Upper lobe of right lung (tissue), 1 donor: ENCODE data around the gene ODF4. TPM values are rescaled to one million over a fixed set of nuclear protein-coding genes. Genes with fewer than 3 reads are reported as not detected.
"Not testable (repeated sequence)": the region's sequence is repeated elsewhere in the genome, so short reads cannot be mapped to it uniquely, and the experiment has no call there.

Source experiments
- ATAC-seq: fragments of 200-7000 bp; cut with Tn5 transposase; one replicate; pipeline ENCODE4 v1.9.1; 2020; ENCODE audit warnings: mild to moderate bottlenecking, moderate library complexity
- DNase-seq: peaks from one replicate; pipeline ENCODE4 v3.0.0-alpha.2; 2020
- H3K27ac ChIP-seq: fragments of 200-600 bp; one replicate; pipeline ENCODE4 v1.8.0; 2022
- H3K27me3 ChIP-seq: fragments of 200-600 bp; one replicate; pipeline ENCODE4 v1.8.0; 2022; ENCODE audit warnings: mild to moderate bottlenecking
- H3K36me3 ChIP-seq: fragments of 200-600 bp; one replicate; pipeline ENCODE4 v1.8.0; 2022
- H3K4me1 ChIP-seq: fragments of 200-600 bp; one replicate; pipeline ENCODE4 v1.8.0; 2022
- H3K4me3 ChIP-seq: fragments of 200-600 bp; one replicate; pipeline ENCODE4 v1.8.0; 2022; ENCODE audit warnings: mild to moderate bottlenecking
- H3K9me3 ChIP-seq: fragments of 200-600 bp; one replicate; pipeline ENCODE4 v1.8.0; 2022
- CTCF ChIP-seq: fragments of 200-600 bp; IDR thresholded peaks from one replicate; pipeline ENCODE4 v1.8.0; 2022; ENCODE audit warnings: antibody characterized with exemption
- intact Hi-C: fragments of 100-400 bp; cut with DNase I; formaldehyde crosslinking; loops from one replicate; pipeline ENCODE4 v1.11.0; 2022
- total RNA-seq: library from RNA; stranded (reverse); fragmentation: NEBNext Ultra II Directional; extraction: Animal tissue kit (Norgen Biotek cat#: 25700); gene quantifications from one replicate; pipeline ENCODE4 v1.2.1, GENCODE V29; 2021
- donor health status: DM: no; HTN: yes; CAD: no; lungs with severe emphysema.

ODF4 gene
- total RNA-seq, 1 donor from 2014 or later = not detected

GRCh38 chr17:8372422-8372821 lies 32.8 kb downstream of the ODF4 start:
- Histone ChIP-seq H3K36me3 (peaks cover 25% of the 10 kb centered on the region), H3K9me3 (no peaks in the 10 kb centered on the region), H3K4me3 (no peak overlapping the region), H3K27me3 (no peaks in the 10 kb centered on the region), H3K27ac (no peak overlapping the region), H3K4me1 (peaks cover 14% of the 10 kb centered on the region)
- intact Hi-C loops = no loop called here
- TF ChIP-seq CTCF = no peak
- DNase-seq (no peak), ATAC-seq (no peak)

- H3K27me3 ChIP-seq, H3K9me3 ChIP-seq, intact Hi-C loops, H3K27ac ChIP-seq, DNase-seq, H3K4me3 ChIP-seq, ATAC-seq: not testable (repeated sequence)
- Histone ChIP-seq H3K4me1 (peaks cover 14% of the 10 kb centered on the region), H3K36me3 (peaks cover 34% of the 10 kb centered on the region)
Measured at GRCh38 chr17:8373856-8374255, 34.2 kb downstream of the ODF4 start.

GRCh38 chr17:8375738-8376259 lies 36.2 kb downstream of the ODF4 start:
- no peak for DNase-seq
- Histone ChIP-seq H3K27me3 (no peaks in the 10 kb centered on the region), H3K9me3 (no peaks in the 10 kb centered on the region), H3K4me3 (peak overlapping the region; percentile 79), H3K4me1 (peaks cover 24% of the 10 kb centered on the region), H3K36me3 (peaks cover 40% of the 10 kb centered on the region), H3K27ac (peak overlapping the region; percentile 84)
- no peak for TF ChIP-seq CTCF
- intact Hi-C loops = no loop called here
- peak; percentile 15 for ATAC-seq

- H3K36me3 ChIP-seq = peaks cover 47% of the 10 kb centered on the region
- H3K27ac ChIP-seq = peak within 1 kb of the TSS; percentile 84
- peaks cover 31% of the 10 kb centered on the region for H3K4me1 ChIP-seq
Measured at GRCh38 chr17:8376271-8377067, 36.8 kb downstream of the ODF4 start, which contains the start of gene KRABD2. Gene KRABD2 (minus strand): TSS chr17:8376704.

GRCh38 chr17:8377422-8377821 lies 37.8 kb downstream of the ODF4 start:
- peak overlapping the region; percentile 84 for H3K27ac ChIP-seq
- no peak for DNase-seq
- ATAC-seq = no peak
- peaks cover 54% of the 10 kb centered on the region for H3K36me3 ChIP-seq
- no peak overlapping the region for H3K4me3 ChIP-seq
- H3K27me3 ChIP-seq = no peaks in the 10 kb centered on the region
- intact Hi-C loops = no loop called here
- TF ChIP-seq CTCF = no peak
- H3K4me1 ChIP-seq = peaks cover 39% of the 10 kb centered on the region
- H3K9me3 ChIP-seq = no peaks in the 10 kb centered on the region

More at GRCh38 chr17:8376271-8377067, 36.8 kb downstream of the ODF4 start, which contains the start of gene KRABD2:
- peak; percentile 53 for TF ChIP-seq CTCF
- Histone ChIP-seq H3K4me3 (peak within 1 kb of the TSS; percentile 79), H3K27me3 (no peaks in the 10 kb centered on the region), H3K9me3 (no peaks in the 10 kb centered on the region)
- ATAC-seq (peak; percentile 100), DNase-seq (peak; percentile 95)
- intact Hi-C loops = no loop called here

- H3K36me3 ChIP-seq = peaks cover 54% of the 10 kb centered on the region
- H3K4me3 ChIP-seq, ATAC-seq, intact Hi-C loops, DNase-seq, H3K9me3 ChIP-seq, H3K27ac ChIP-seq, H3K27me3 ChIP-seq: not testable (repeated sequence)
- H3K4me1 ChIP-seq = peaks cover 39% of the 10 kb centered on the region
Measured at GRCh38 chr17:8378117-8378516, 38.5 kb downstream of the ODF4 start.
